Omental fat pad (tissue), 4 donors: ENCODE results near the gene INO80E. TPM values are rescaled to one million over a fixed set of nuclear protein-coding genes. Genes with fewer than 3 reads are reported as not detected.

ENCODE experiments used
- ATAC-seq: fragments of 150-250 bp; one replicate; pipeline ENCODE4 v1.9.1; 2016; ENCODE audit warnings: mild to moderate bottlenecking, moderate library complexity; ENCODE audit not compliant: low FRiP score
- DNase-seq: peaks from one replicate; pipeline ENCODE4 v3.0.0-alpha.2; 2019; ENCODE audit warnings: low spot score
- total RNA-seq, 4 donors: library from RNA; depleted of rRNA; stranded (reverse); fragments of >200 nt; gene quantifications; one replicate each; pipeline ENCODE4 v1.1.0, GENCODE V29; 2016
- TF ChIP-seq, protein P1 (sequence below), 3 donors: fragments of 450-650 bp; IDR thresholded peaks; one replicate each; pipeline ENCODE4 v1.5.1; 2016 to 2017; ENCODE audit warnings: antibody characterized with exemption in 3 of 3, mild to moderate bottlenecking in 3 of 3, moderate library complexity in 2 of 3

The INO80E gene
- total RNA-seq, 4 donors from 2014 or later: 22.8 to 113 (median 31.1) TPM

GRCh38 chr16:29961127-29961478 lies 34.9 kb upstream of the INO80E start:
- TF ChIP-seq, protein P1, sequence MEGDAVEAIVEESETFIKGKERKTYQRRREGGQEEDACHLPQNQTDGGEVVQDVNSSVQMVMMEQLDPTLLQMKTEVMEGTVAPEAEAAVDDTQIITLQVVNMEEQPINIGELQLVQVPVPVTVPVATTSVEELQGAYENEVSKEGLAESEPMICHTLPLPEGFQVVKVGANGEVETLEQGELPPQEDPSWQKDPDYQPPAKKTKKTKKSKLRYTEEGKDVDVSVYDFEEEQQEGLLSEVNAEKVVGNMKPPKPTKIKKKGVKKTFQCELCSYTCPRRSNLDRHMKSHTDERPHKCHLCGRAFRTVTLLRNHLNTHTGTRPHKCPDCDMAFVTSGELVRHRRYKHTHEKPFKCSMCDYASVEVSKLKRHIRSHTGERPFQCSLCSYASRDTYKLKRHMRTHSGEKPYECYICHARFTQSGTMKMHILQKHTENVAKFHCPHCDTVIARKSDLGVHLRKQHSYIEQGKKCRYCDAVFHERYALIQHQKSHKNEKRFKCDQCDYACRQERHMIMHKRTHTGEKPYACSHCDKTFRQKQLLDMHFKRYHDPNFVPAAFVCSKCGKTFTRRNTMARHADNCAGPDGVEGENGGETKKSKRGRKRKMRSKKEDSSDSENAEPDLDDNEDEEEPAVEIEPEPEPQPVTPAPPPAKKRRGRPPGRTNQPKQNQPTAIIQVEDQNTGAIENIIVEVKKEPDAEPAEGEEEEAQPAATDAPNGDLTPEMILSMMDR (IDR thresholded peaks at IDR 0.05): no peak
- no peak for ATAC-seq
- no peak for DNase-seq

DNA sequence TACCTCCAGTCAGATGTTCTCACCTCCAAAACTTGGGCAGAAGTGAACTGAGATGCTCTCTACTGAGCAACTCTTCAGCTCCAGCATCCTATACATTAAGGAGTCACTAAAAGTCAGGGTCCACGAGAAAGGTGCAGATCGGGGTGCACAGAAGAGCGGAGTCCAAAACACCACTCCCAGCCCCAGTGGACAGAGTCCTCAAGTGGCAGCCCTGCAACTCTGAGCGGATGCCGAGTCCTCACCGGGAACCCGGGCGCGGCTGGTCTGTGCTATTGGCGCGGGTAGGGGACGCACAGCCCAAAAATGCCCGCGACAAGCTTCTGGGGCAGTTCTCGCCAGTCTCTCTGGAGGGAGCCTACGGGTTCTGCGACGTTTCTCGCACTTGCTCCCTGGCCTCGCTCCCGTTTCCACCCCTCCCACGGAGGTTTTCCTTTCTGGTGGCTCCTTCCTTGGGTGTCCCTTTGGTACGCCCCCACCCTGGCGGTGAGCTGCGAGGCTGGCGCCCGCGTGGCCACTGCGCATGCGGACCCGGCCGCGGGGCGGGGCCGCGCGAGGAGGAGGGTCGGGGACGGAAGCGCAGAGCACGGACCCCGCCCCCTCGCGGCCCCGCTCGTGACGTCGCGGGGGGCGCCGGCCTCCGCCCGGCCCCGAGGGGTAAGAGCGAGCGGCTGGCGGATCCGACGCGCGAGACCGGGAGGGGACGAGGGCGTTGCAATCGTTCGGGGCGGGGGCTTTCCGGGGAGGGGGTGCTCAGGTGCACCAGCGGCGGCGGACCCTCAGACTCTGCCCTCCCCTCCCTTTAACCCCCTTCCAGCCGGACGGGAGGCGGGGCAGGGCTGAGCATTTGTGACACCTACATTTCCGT lies 34.3 kb upstream of the INO80E start, which contains the start of gene TMEM219:
TMEM219 (plus strand) TSS at position 601 of the 865 bp plus-strand sequence. CDS start 1,065 bp downstream, outside the sequence.
- TF ChIP-seq, protein P1 (IDR thresholded peaks at IDR 0.05): peak in 2 of 3 donors; percentile 32 to 52
- ATAC-seq: peak; percentile 98
- DNase-seq: peak; percentile 57

DNA sequence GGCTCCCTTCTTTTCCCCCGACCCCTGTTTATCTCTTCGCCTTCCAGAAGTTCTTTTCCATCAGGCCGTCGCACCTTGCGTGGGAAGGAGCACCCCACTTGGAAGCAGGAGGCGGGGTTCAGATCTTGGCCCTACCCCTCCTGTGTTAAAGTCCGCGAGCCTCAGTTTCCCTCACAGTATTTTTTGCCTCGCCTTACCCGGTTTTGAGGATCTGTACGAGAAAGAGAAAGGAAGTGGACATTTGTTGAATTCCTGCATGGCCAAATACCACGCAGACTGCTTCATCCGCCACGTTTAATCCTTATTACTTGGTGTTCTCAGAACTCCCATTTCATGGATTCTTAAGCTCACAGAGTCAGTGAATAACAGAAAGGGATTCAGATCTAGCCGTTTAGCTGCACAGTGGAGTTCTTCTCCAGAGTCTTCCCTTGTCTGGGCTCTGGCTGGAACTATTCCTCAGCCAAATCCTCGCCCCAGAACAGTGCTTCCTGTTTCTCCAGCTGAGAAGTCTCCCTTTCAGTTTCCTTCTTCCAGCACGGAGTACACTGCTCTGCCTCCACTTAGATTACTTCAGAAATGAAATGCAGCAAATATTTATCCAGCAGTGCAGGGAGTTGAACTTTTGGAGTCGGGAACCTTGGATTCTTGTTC lies 33.6 kb upstream of the INO80E start:
- TF ChIP-seq, protein P1 (IDR thresholded peaks at IDR 0.05): no peak
- DNase-seq (no peak), ATAC-seq (peak; percentile 35)

DNA sequence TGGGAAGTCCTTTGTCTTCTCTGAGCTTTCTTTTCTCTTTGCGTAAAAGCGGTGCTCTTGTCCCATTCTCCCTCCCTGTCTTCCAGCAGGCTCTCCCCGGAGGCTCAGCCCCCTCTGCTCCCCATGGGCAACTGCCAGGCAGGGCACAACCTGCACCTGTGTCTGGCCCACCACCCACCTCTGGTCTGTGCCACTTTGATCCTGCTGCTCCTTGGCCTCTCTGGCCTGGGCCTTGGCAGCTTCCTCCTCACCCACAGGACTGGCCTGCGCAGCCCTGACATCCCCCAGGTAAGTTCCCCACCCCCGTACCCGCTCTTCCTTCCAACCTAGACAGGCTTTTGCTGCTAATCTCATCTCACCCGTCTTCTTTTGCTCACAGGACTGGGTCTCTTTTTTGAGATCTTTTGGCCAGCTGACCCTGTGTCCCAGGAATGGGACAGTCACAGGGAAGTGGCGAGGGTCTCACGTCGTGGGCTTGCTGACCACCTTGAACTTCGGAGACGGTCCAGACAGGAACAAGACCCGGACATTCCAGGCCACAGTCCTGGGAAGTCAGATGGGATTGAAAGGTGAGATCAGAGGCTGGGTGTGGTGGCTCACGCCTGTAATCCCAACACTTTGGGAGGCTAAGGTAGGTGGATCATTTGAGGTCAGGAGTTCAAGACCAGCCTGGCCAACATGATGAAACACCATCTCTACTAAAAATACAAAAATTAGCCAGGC lies 32.9 kb upstream of the INO80E start:
- TF ChIP-seq, protein P1 (IDR thresholded peaks at IDR 0.05): no peak
- DNase-seq: no peak
- no peak for ATAC-seq

DNA sequence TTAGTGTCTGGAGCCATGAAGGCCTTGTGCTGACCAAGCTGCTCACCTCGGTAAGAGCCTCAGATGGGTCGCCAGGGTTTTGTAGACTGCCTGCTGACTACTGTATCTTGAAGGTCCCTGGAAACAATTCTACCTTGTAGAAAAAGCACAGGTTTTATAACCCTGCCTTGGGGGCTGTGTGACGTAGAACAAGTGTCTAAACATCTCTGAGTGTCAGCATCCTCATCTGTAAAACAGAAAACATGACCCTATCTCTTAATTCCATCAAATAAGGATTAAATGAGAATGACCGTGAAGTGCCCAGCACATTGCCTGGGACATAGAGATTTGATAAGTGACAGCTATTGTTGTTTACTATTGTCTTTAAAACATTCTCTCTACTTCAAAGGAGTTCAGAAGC lies 27.8 kb upstream of the INO80E start:
- TF ChIP-seq, protein P1 (IDR thresholded peaks at IDR 0.05): no peak
- no peak for DNase-seq
- ATAC-seq: no peak

DNA sequence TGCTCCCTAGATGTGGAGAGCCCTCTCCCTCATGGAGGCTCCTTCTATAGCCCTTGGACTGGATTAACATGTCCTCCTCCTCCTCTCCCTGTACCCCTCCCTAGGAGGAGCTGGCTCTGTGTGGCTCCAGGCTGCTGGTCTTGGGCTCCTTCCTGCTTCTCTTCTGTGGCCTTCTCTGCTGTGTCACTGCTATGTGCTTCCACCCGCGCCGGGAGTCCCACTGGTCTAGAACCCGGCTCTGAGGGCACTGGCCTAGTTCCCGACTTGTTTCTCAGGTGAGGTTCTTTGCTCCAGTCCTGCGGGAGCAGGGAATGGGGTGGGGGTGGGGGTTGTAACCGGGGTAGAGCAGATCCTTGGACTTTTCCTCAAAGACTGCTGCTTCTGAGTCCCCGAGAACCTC lies 24.7 kb upstream of the INO80E start:
- TF ChIP-seq, protein P1 (IDR thresholded peaks at IDR 0.05): no peak
- ATAC-seq: no peak
- no peak for DNase-seq
